Skeletal muscle cell (primary cell): ENCODE data around the gene BAIAP2L1.
"Not testable (repeated sequence)": the region's sequence is repeated elsewhere in the genome, so short reads cannot be mapped to it uniquely, and the experiment has no call there.

Experiments
- DNase-seq: peaks from one replicate; pipeline ENCODE4 v3.0.0-alpha.2; 2010; ENCODE audit warnings: low read depth
- H3K4me3 ChIP-seq: 2 replicates; pipeline ENCODE4 v1.5.1; 2011; ENCODE audit warnings: low read depth, mild to moderate bottlenecking, control low read depth, low read length, moderate library complexity

Gene BAIAP2L1

DNA sequence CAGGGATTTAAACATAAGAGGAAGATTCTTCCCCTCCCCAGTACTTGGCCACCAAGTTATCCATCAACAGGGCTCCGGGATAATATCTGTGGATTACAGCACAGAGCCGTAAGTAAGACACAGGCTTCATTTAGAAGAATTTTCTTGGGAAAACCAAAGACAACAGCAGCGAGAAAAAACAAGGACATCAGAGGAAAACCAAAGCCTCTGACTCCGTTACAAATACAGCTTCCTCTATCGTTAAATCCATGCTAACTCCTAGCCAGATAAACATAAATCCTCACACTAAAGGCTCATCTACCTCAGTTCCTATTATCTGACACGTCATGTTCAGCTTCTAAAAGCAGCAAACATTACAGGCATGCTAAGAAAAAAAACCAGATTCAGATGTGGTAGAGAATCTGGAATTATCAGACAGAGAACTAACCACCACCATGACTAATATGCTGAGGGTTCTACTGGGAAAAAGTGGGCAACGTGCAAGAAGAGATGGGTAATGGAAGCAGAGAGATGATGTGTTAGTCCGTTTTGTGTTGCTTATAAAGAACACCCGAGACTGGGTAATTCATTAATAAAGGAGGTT, 71.0 kb downstream of the BAIAP2L1 start:
- DNase-seq = no peak
- H3K4me3 ChIP-seq = no peak overlapping the region

DNA sequence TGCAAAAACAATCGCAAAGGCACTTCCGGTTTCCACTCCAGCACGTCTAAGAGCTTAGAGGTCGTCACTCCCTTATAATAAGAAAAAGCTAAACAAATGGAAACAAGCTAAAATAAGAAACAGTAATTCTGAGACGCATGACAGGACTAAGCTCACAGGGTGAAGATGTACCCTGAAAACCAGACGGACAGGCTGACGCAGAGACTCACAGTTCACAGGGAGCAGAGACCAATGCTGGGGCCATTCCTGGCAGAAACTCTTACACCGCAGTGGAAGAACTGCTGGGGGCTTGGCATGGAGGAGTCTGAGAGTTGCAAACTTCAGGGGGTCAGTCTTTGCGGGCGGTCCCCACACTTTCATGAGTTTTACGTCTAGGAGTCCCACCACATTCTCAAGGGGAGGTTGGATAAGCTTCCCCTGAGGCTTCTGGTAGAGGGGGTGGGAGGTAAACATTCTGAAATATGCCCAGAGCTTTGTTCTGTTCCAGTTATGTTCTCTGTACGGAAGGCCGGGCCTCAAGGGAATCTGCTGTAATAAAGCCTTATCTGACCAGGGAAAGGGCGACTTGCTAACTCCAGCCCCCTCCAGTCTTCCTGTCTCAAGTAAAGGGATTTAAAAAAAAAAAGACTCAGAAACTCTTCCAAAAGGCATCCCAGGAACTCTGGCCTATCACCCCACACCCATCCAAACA, 71.6 kb downstream of the BAIAP2L1 start:
- no peak overlapping the region for H3K4me3 ChIP-seq
- DNase-seq = no peak

DNA sequence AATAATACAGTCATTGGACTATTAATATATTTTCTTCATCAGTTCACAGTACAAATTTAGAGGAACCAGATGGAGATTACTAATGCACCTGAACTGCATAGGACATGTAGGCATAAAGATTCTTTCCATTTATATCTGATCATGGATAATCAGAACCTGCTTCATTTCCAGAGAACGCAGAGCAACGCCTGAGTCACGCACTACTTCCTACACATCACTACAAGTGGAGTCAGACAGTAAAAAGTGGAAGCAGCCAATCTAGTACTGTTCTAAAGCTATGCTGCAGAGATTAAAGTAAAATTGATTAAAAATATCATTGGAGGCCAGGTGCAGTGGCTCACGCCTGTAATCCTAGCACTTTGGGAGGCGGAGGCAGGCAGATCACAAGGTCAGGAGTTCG, 76.1 kb downstream of the BAIAP2L1 start:
- H3K4me3 ChIP-seq = no peak overlapping the region
- no peak for DNase-seq

DNA sequence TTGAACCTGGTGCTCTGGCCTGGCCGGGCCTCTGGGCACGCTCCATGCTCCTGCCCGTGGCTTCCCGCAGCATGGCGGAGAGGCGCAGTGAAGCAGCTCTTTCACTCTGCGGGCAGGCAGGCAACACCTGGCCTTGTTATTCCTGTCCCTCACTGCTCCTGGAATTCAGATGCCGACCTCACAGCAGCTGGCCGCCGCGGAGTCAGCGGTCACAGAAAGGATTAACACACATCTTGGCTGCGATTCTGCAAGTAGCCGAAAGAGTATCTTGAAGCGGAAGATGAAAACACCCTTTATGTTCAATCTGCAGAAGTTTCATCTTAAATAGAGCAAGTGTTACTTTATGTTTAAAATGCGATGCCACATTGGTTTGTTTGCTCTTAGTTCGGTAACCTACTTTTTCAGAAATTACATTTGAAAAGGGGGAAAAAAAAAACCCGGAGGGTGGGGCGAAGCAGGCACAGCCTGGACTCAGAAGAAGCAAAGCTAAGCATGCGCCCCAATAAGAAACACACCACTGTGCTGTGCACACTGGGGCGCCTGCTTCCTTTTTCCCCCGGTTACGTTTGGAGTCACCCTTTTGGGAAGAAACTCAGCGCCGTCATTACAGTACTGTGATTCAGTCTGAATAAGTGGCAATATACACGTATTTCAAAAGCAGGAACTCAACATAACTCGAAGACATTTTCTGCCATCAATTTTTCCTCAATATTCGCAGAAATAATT, 77.1 kb downstream of the BAIAP2L1 start:
- no peak for DNase-seq

DNA sequence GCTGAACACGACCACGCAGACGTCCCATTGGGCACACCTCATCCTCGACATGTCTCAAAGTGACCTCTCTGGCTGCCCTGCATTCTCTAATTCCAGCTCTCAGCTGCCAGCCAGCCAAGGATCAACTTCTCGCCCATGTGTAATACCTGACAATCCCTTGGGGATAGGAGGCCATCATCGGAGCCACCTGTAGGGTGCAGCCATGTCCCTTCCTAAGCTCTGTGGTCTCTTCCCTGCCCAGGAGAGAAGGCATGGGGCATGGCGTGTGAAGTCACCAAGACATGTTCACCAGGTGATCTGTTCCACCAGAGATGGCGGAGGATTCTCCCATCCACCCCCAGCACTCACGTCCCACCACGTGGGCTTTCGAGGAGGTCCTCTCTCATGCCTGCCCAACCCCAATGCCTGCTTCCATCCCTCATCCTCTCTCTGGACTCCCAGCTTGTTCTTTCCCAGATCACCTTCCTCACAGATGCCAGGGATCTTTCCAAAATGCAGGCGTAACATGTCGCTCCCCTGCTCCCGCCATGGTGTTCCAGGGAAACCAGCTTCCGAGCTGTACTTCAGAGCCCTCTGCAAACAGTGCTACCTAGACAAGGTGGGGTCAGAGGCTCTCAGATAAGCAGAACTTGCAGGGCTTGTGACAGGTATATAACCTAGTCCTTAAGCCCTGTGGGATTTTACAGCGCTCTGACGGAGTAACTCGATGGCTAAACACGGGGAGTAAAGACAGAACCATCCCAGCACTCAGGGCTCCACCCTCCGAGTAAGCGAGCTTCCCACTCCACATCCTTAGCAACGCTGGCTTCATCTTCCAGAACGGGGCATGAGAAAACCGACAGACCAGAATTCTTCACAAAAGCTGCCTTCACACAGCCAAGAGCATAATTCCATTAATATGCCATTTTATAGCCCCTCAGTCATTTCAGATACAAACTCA, 78.3 kb downstream of the BAIAP2L1 start:
- H3K4me3 ChIP-seq = no peak overlapping the region

More for the DNA sequence above, 77.1 kb downstream of the BAIAP2L1 start:
- H3K4me3 ChIP-seq = no peak overlapping the region

DNA sequence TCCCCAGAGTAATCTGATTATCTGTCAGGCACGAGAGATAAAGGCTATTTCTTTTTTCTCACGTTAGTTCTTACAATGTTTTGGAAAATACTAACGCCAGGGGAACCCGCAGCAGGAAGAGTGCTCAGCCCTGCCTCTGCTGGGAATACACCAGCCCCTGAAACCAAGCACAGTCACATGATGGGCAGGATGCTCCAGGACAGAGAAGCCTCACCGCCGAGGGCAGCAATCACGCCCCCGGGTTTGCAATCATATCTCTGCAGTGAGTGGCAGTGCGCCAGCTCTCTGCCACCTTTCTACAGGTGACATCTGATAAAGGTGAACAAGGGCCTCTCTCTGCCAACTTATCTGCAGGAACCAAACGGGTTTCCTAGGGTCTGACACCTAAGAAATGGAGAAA, 79.6 kb downstream of the BAIAP2L1 start:
- no peak overlapping the region for H3K4me3 ChIP-seq
- no peak for DNase-seq

More for the DNA sequence above, 78.3 kb downstream of the BAIAP2L1 start:
- DNase-seq = no peak

DNA sequence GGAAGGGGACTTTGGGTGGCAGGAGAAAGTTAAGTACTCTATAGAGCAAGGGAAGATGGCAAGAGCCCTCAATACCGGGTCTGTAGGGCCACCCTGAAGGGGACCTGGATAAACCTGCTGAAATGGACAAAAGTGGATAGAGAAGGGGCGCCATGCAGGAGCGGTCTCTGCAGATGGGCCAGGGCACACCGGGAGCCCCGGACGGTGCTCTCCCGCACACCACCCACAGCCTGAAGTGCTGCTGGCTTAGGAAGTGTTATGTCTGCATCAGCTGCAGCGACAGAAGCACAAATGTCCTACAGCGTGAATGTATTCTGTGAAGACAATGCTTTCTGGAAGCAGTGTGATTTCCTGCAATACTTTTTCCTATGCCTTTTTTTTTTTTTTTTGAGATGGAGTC, 81.7 kb downstream of the BAIAP2L1 start:
- no peak for DNase-seq
- H3K4me3 ChIP-seq = no peak overlapping the region

DNA sequence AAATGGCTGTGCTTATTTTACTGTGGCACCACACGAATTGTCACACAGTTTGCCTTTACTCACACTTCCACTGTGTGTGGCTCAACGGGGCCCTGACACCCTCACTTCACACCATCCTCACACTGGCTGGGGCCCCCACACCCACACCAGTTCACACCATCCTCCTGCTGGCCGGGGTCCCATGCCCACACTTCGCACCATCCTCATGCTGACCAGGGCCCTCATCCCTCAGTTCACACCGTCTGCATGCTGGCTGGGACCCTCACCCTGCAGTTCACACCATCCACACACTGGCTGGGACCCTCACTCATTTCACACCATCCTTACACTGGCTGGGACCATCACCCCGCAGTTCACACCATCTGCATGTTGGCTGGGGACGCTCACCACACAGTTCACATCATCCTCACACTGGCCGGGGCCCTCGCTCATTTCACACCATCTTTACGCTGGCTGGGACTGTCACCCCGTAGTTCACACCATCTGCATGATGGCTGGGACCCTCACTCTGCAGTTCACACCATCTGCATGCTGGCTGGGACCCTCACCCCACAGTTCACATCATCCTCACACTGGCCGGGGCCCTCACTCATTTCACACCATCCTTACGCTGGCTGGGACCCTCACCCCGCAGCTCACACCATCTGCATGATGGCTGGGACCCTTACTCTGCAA, 83.4 kb downstream of the BAIAP2L1 start:
- no peak overlapping the region for H3K4me3 ChIP-seq
- no peak for DNase-seq

DNA sequence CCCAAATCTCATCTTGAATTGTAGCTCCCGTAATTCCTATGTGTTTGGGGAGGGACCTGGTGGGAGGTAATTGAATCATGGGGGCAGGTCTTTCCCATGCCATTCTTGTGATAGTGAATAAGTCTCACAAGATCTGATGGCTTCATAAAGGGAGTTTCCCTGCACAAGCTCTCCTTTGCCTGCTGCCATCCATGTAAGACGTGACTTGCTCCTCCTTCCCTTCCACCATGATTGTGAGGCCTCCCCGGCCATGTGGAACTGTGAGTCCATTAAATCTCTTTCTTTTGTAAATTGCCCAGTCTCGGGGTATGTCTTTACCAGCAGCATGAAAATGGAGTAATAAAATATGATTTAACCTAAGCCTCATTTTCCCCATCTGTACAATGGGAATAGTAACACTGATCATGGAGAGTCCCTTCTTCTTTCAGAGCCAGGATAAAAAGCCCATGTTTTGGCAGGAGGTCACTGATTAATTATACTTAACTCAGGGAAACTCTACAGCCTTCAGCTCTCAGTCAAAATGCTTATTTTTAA, 84.8 kb downstream of the BAIAP2L1 start:
- not testable (repeated sequence) for H3K4me3 ChIP-seq, DNase-seq

DNA sequence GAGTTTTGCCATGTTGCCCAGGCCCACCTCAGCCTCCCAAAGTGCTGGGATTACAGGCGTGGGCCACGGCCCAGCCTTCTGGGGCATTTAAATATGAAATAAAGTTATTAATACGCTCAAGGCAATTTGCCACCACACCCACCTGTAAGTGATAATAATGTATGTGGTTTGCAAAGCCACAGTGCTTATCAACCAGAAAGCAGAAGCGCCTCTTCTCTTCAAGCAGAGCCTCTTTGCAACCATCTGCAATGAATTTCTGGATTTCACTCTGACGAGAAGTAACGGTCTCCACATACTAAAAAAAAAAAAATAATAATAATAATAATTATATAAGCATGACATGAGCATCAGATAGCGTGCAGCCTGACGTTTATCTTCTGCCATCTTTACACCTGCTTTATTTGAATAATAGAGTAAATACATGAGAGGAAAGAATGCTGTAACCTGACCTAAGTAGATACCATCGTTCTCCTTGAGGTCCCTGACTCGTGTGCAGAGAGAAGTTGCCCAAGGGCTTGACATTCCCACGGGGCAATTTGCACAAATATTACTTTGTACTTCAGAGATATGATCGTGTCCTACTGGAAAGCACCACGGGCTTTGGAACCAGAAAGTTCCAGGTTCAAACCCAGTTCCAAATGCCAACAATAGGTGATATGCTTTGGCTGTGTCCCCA, 85.4 kb downstream of the BAIAP2L1 start:
- H3K4me3 ChIP-seq = no peak overlapping the region
- no peak for DNase-seq

DNA sequence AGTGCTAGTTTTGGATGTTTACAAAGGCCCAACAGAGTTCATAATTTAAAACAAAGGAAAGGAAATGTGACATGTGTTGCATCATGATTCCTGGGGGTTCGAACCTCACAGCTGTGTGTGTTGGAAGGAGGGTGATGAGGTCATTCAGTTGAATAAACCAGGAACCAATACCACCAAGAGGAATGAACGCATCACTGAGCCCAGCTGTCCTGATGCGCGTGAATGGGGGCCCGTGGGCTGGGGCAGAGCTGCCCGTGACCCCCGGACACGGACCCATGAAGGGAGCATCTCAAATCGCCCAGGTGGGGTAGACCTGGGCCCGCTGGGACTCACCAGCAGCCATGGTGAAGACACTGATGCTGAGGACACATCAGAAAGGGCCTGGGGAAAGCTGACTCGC, 86.4 kb downstream of the BAIAP2L1 start:
- no peak for DNase-seq
- H3K4me3 ChIP-seq = no peak overlapping the region

DNA sequence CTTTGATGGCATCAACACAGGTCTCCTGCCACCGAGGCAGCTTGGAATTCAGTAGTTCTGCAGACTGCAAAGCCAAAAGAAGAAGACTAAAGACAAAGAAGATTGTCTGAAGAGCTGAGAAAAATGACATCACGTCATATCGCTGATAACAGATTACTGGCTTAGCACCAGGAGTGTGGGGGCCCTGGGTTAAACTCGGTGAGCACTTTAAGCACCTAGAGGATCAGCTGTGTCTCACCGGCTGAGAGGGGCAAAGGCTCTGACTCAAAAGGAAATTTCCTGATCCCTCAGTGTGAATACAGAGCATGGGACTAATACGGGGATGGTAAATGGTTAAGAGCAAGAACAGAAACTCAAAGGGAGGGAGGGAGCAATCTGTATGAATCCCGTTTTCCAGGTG, 88.7 kb downstream of the BAIAP2L1 start:
- H3K4me3 ChIP-seq = no peak overlapping the region
- no peak for DNase-seq

DNA sequence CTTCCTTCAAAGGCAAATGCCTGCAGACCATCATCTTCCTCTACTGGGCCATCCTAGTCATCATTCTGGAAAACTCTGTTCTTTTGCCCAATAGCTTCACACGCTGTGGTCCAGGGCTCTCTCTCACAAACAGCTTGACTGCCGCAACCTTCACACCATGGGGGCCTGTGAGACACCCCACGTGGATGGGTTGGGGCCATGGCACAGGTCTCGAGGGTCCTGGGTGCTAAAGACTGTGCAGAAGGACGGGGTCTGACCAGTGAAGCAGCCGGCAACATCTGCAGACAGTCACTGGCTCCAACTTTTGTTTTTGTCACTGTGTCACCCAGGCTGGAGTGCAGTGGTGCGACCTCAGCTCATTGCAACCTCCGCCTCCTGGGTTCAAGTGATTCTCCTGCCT, 91.3 kb downstream of the BAIAP2L1 start:
- DNase-seq = no peak
- H3K4me3 ChIP-seq = no peak overlapping the region

DNA sequence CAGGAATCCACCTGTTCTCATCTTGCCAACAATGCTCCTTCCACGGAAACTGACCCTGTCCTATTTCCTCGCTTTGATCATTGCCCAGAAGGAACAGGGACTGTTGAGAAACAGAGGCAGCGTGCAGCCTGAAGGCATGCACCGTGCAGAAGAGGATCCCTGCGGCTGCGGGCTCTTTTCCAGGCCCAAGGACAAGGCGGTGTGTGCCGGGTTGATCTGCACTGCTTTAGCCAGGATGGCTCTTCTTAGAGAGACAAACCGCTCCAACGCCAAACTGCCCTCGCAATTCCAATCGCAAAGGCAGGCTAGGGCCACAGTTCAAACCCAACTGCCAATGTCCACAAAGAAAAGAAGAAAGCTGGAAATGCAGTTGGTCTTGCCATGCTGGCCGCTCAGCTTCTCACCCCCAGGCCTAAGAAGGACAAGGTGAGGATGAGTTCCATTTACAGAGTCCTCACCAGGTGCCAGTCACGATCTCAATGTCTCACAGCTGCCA, 92.9 kb downstream of the BAIAP2L1 start:
- no peak for DNase-seq
- H3K4me3 ChIP-seq = no peak overlapping the region

DNA sequence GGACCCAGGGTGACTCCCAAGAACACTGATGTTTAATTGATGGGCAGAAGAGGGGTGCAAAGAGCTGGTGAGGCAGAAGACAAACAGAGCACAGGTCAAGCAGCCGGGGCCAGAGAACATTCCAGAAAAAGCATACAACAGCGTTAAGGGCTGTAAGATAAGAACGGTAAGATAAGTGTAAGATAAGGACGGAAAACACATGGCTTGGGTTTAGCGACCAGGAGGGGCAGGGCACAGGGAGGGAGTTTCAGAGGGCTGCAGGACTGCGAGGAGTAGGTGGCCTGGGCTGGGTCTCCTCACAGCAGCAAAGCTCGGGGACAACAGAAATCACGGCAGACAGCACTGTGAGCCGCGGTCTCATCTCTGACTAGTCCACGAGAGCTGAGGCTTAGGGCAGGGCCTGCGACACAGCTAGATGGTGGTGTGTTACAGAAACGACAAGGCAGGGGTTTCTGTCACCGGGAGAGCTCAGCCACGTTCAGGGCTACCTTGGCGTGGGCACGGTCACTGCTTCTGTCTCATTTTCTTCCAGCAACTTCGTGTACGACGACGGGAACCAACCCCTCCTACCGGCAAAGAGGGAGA, 94.8 kb downstream of the BAIAP2L1 start:
- no peak overlapping the region for H3K4me3 ChIP-seq
- DNase-seq = no peak

DNA sequence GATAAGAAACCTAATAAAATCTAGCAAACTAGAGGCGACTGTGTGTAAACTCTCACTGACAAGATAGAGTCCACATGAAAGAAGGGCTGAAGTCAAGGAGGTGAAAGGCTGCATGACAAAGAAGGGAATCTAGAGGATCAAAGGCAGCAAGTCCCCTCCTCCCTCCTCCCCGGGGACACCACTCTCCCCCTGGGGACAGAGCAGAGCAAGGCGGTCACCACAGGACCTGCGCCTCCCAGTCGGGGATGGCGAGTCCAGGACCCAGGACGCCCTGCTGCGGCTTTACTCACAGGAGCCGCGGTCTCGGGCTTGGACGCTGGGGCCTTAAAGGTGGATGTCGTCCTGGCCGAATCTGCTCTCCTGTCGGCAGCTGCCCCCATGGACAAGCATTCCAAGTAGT, 97.0 kb downstream of the BAIAP2L1 start:
- H3K4me3 ChIP-seq = no peak overlapping the region
- no peak for DNase-seq

DNA sequence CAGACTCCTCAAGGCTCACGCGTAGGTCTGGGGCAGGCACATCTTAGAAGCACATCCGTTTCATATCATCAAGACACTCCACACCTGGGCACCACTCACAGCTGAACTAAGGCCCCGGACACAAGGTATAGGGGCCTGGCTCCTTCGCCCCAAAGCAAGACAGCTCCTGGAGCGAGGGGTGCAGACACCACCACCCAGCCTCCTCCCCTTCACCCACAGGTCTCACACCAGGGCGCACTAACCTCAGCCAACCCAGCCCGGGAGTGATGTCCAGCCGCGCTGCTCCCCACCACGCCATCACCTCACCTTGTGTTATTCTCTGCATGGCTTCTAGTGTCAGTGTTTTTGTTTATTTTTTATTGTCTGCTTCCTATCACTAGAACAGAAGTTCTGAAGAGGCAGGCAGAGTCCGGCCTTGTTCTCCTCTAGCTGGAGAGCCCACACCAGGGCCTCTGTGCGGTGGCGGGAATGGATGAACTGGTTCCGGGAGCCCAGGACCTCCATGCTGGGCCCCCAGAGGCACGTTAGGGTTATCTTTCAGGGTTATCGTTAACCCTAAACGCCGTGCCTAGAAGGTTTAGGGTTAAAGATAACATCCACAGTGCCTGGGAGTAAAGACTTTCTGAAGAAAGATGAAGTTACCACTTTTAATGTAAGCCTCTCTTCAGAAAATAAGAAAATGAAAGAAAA, 97.6 kb downstream of the BAIAP2L1 start:
- DNase-seq = no peak

More for the DNA sequence above, 97.6 kb downstream of the BAIAP2L1 start:
- H3K4me3 ChIP-seq = no peak overlapping the region
